K562 (cell line): Measurements from ENCODE around the gene LBR. TPM values are rescaled to one million over a fixed set of nuclear protein-coding genes. Genes with fewer than 3 reads are reported as not detected.
A peak's percentile ranks its signal among the peaks of the same experiment; 100 is the strongest.

ENCODE experiments used
- CCNT2 ChIP-seq: IDR thresholded peaks from 2 replicates; pipeline ENCODE4 v1.6.1; 2011; ENCODE audit warnings: borderline replicate concordance, low read depth, mild to moderate bottlenecking, moderate library complexity, mixed read lengths, low read length; ENCODE audit not compliant: insufficient read length; ENCODE audit errors: extremely low read depth
- CHCHD3 ChIP-seq: fragments of 250-450 bp; sonication (Bioruptor Pico); IDR thresholded peaks from 2 replicates; pipeline ENCODE4 v2.1.2; 2022; ENCODE audit warnings: mild to moderate bottlenecking
- EHMT2 ChIP-seq: fragments of 450-650 bp; IDR thresholded peaks from 2 replicates; pipeline ENCODE4 v1.6.1; 2018; ENCODE audit warnings: antibody characterized with exemption
- EP300 ChIP-seq: IDR thresholded peaks from 2 replicates; pipeline ENCODE4 v1.6.1; 2012; ENCODE audit warnings: low read length, improper control_type of control experiment
- FOXO4 ChIP-seq: fragments of 450-650 bp; formaldehyde crosslinking; IDR thresholded peaks from 2 replicates; pipeline ENCODE4 v1.4.0; 2020; ENCODE audit warnings: mild to moderate bottlenecking, moderate library complexity
- GATAD2B ChIP-seq: fragments of 450-650 bp; IDR thresholded peaks from 2 replicates; pipeline ENCODE4 v1.6.1; 2017; ENCODE audit warnings: mild to moderate bottlenecking, borderline replicate concordance
- HMG20A ChIP-seq: fragments of 450-650 bp; formaldehyde crosslinking; conservative IDR thresholded peaks from 2 replicates; pipeline ENCODE4 v1.4.0; 2020; ENCODE audit warnings: mild to moderate bottlenecking, mixed read lengths
- HMGXB4 ChIP-seq: sonication (generic); formaldehyde crosslinking; IDR thresholded peaks from 2 replicates; pipeline ENCODE4 v1.8.1; 2023; ENCODE audit warnings: mild to moderate bottlenecking, missing genetic modification reagents
- KAT7 ChIP-seq: sonication (generic); formaldehyde crosslinking; IDR thresholded peaks from 2 replicates; pipeline ENCODE4 v1.8.0; 2022; ENCODE audit warnings: missing genetic modification reagents, mild to moderate bottlenecking, borderline replicate concordance
- KDM5B ChIP-seq: fragments of 200-600 bp; sonication (generic); IDR thresholded peaks from 2 replicates; pipeline ENCODE4 v1.6.1; 2012; ENCODE audit warnings: low read depth, mild to moderate bottlenecking, moderate library complexity, low read length, control low read depth, inconsistent platforms; ENCODE audit not compliant: insufficient replicate concordance
- MED1 ChIP-seq: sonication (generic); formaldehyde crosslinking; IDR thresholded peaks from 2 replicates; pipeline ENCODE4 v1.8.1; 2023; ENCODE audit warnings: missing genetic modification reagents, borderline replicate concordance
- MLX ChIP-seq, 2 experiments: fragments of 450-650 bp in 1 of 2; sonication (generic) in 1 of 2; formaldehyde crosslinking; conservative IDR thresholded peaks; 2 replicates each; pipeline versions ENCODE4 v1.4.0 to v1.8.1; 2020 to 2022; ENCODE audit warnings: mild to moderate bottlenecking in 1 of 2, missing genetic modification reagents in 1 of 2
- RBFOX2 ChIP-seq: fragments of 200-400 bp; formaldehyde crosslinking; IDR thresholded peaks from 2 replicates; pipeline ENCODE4 v1.6.1; 2017; ENCODE audit warnings: low read depth, mild to moderate bottlenecking, low read length, moderate library complexity
- SIRT6 ChIP-seq: IDR thresholded peaks from one replicate; pipeline ENCODE4 v1.6.1; 2012; ENCODE audit warnings: low read depth, mild to moderate bottlenecking, control low read depth, inconsistent platforms, low read length, moderate library complexity
- STAG1 ChIP-seq: sonication (generic); formaldehyde crosslinking; IDR thresholded peaks from 2 replicates; pipeline ENCODE4 v1.5.0; 2020; ENCODE audit warnings: missing genetic modification reagents, borderline replicate concordance
- U2AF2 ChIP-seq: fragments of 200-400 bp; formaldehyde crosslinking; optimal IDR thresholded peaks from 2 replicates; pipeline ENCODE3; 2017; ENCODE audit warnings: low read depth, mild to moderate bottlenecking, low read length
- XRCC5 ChIP-seq: fragments of 200-400 bp; formaldehyde crosslinking; IDR thresholded peaks from 2 replicates; pipeline ENCODE4 v1.6.1; 2017; ENCODE audit warnings: low read depth, mild to moderate bottlenecking, low read length
- ZC3H4 ChIP-seq: sonication (generic); formaldehyde crosslinking; IDR thresholded peaks from 2 replicates; pipeline ENCODE4 v1.9.0; 2021; ENCODE audit warnings: missing genetic modification reagents, borderline replicate concordance
- ZFX ChIP-seq: sonication (generic); formaldehyde crosslinking; IDR thresholded peaks from 2 replicates; pipeline ENCODE4 v1.8.0; 2022; ENCODE audit warnings: mild to moderate bottlenecking, missing genetic modification reagents, moderate library complexity
- ZNF644 ChIP-seq: fragments of 200-800 bp; sonication (Bioruptor generic); IDR thresholded peaks from 2 replicates; pipeline ENCODE4 v1.6.1; 2016; ENCODE audit warnings: low read depth, missing genetic modification characterization, missing compliant biosample characterization
- ZNF695 ChIP-seq: fragments of 450-650 bp; formaldehyde crosslinking; IDR thresholded peaks from 2 replicates; pipeline ENCODE4 v1.4.0; 2020; ENCODE audit warnings: mild to moderate bottlenecking, moderate library complexity
- ZNF780A ChIP-seq: fragments of 250-450 bp; sonication (Bioruptor Pico); IDR thresholded peaks from 2 replicates; pipeline ENCODE4 v1.5.0; 2021; ENCODE audit warnings: mild to moderate bottlenecking
- polyA plus RNA-seq, 8 experiments: library from polyadenylated mRNA; depleted of rRNA in 4 of 8; stranded (reverse) in 5 of 8; unstranded in 3 of 8; fragments of >200 nt; fragmentation: Nextera tagmentation in 2 of 8; fragmentation: Illumina TruSeq in 1 of 8; extraction: Ambion mirVana in 2 of 8; extraction: Trizol in 1 of 8; gene quantifications; 2 replicates each; pipeline versions ENCODE4 v1.2.1 to v1.2.3, GENCODE V29; 2011 to 2014; ENCODE audit warnings: inconsistent platforms in 1 of 8, missing spikeins in 1 of 8
- total RNA-seq, 7 experiments: library from RNA; depleted of rRNA in 6 of 7; stranded (reverse); fragments of >200 nt in 6 of 7; fragmentation: Illumina TruSeq in 2 of 7; extraction: Trizol in 2 of 7; gene quantifications; 2 replicates each; pipeline versions ENCODE4 v1.2.1 to v1.2.3, GENCODE V29; 2011 to 2021; ENCODE audit warnings: low replicate concordance in 1 of 7
- TF ChIP-seq, protein P1 (sequence below): fragments of 250-450 bp; sonication (Bioruptor Pico); IDR thresholded peaks from 2 replicates; pipeline ENCODE4 v1.4.0; 2020

Gene LBR
- total and polyA plus RNA-seq, 9 of the 15 experiments (the other 6 are each of a cell fraction or from before 2014, with no cell fraction given): 102 to 229 (median 197) TPM

GRCh38 chr1:225427235-225428067 is at the start of gene LBR (continued):
- TF ChIP-seq KAT7 (CRISPR knock-in tag) (0 out of 2 replicates have a peak, but pooled peaks have one; percentile 29), ZFX (peak; percentile 60; the same call in 1 of the 2 replicates), U2AF2 (no peak), ZNF644 (tag) (no peak), HMG20A (CRISPR knock-in tag) (no peak), XRCC5 (no peak), FOXO4 (CRISPR knock-in tag) (0 out of 2 replicates have a peak, but pooled peaks have one; percentile 57), MED1 (CRISPR knock-in tag) (no peak), MLX (CRISPR knock-in tag; conservative IDR thresholded peaks at IDR 0.05) (0 out of 4 replicates have a peak, but pooled peaks of 1 of the 2 experiments have one; percentile 32), HMGXB4 (CRISPR knock-in tag) (0 out of 2 replicates have a peak, but pooled peaks have one; percentile 18), RBFOX2 (peak; percentile 49), ZNF780A (no peak), EHMT2 (no peak), SIRT6 (no peak), KDM5B (peak; percentile 63), EP300 (no peak), ZNF695 (CRISPR knock-in tag) (no peak), GATAD2B (peak; percentile 90), STAG1 (no peak), CHCHD3 (no peak), ZC3H4 (CRISPR knock-in tag) (0 out of 2 replicates have a peak, but pooled peaks have one; percentile 29), CCNT2 (peak; percentile 4)
- TF ChIP-seq, protein P1, sequence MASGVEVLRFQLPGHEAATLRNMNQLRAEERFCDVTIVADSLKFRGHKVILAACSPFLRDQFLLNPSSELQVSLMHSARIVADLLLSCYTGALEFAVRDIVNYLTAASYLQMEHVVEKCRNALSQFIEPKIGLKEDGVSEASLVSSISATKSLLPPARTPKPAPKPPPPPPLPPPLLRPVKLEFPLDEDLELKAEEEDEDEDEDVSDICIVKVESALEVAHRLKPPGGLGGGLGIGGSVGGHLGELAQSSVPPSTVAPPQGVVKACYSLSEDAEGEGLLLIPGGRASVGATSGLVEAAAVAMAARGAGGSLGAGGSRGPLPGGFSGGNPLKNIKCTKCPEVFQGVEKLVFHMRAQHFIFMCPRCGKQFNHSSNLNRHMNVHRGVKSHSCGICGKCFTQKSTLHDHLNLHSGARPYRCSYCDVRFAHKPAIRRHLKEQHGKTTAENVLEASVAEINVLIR (CRISPR knock-in tag): no peak
